ENCODE results near the gene ACAN. TPM values are rescaled to one million over a fixed set of nuclear protein-coding genes. Genes with fewer than 3 reads are reported as not detected.
A peak's percentile ranks its signal among the peaks of the same experiment; 100 is the strongest.

The ACAN gene
- total RNA-seq (10 to 100 TPM; 11.5 to 16.3 TPM), polyA plus RNA-seq (ENCODE audit: insufficient read length in 2 of 2) (10 to 100 TPM; 18.5 to 25.5 TPM)
- long read RNA-seq, donor 1, result 0 reads
- long read RNA-seq, donor 2, full-length matches to known transcripts, result 2 of 2 reads
- long read RNA-seq, donor 2, partial matches to known transcripts, result 0 of 2 reads
- long read RNA-seq, donor 2, other reads (novel, unspliced or antisense), result 0 of 2 reads
- long read RNA-seq, donor 3, partial matches to known transcripts, result 0 of 2 reads
- long read RNA-seq, donor 3, other reads (novel, unspliced or antisense), result 0 of 2 reads
- long read RNA-seq, donor 4, result 0 reads

DNA sequence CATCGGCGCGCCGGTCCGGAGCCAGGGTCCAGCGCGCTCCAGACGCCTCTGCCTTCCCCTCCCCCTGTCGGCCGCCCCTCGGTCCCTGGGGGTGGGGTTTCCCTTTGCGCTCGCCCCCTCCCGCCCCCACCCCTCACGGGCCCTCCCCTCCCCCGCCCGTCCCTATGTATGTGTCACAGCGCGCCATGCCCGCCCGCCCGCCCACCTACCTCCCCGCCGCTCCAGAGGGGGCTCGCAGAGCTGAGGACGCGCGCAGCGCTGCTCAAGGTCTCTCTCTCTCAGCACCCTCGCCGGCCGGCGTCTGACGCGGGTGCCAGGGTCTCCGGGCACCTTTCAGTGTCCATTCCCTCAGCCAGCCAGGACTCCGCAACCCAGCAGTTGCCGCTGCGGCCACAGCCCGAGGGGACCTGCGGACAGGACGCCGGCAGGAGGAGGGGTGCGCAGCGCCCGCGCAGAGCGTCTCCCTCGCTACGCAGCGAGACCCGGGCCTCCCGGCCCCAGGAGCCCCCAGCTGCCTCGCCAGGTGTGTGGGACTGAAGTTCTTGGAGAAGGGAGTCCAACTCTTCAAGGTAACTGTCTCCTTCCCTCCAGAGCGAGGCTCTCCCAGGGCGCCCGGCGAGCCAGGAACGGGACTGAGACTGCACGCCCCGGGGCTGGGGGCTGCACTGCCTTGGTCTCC, at the start of gene ACAN:
Gene ACAN (plus strand): TSS at position 196 of the 679 bp plus-strand sequence. CDS start 32,771 bp downstream, outside the sequence.
- Histone ChIP-seq H3K27me3 (ENCODE audit: control insufficient read depth, insufficient read depth, low read length) (peaks cover 32% of the 10 kb centered on the region), H3K36me3 (ENCODE audit: control insufficient read depth, insufficient read depth, low read length) (no peaks in the 10 kb centered on the region), H3K9me3 (ENCODE audit: control insufficient read depth, insufficient read depth, low read length) (no peaks in the 10 kb centered on the region), H3K4me1 (ENCODE audit: control insufficient read depth, insufficient read depth, low read length) (peaks cover 10% of the 10 kb centered on the region), H3K4me3 (ENCODE audit: low read depth, low read length) (peak within 1 kb of the TSS; percentile 37), H3K27ac (ENCODE audit: low read depth, low read length) (no peak within 1 kb of the TSS)
- DNase-seq (ENCODE audit: low read depth in 4 of 6, low spot score in 6 of 6), result peak in 3 of 6 donors; percentile 9 to 59 (median 54)
- 0% methylated on average over 43 of the region's 61 CpGs for WGBS (ENCODE audit: insufficient coverage)

GRCh38 chr15:88756521-88756920, 46.7 kb upstream of the ACAN start:
- Histone ChIP-seq H3K27ac (ENCODE audit: low read depth, low read length) (no peak overlapping the region), H3K9me3 (ENCODE audit: control insufficient read depth, insufficient read depth, low read length) (no peaks in the 10 kb centered on the region), H3K4me3 (ENCODE audit: low read depth, low read length) (no peak overlapping the region), H3K4me1 (ENCODE audit: control insufficient read depth, insufficient read depth, low read length) (no peaks in the 10 kb centered on the region), H3K27me3 (ENCODE audit: control insufficient read depth, insufficient read depth, low read length) (no peaks in the 10 kb centered on the region), H3K36me3 (ENCODE audit: control insufficient read depth, insufficient read depth, low read length) (no peaks in the 10 kb centered on the region)
- DNase-seq (ENCODE audit: low read depth in 4 of 6, low spot score in 6 of 6), result no peak
- 92% methylated on average over 4 of the region's 4 CpGs for WGBS (ENCODE audit: insufficient coverage)

GRCh38 chr15:88756921-88757320, 46.3 kb upstream of the ACAN start:
- H3K9me3 ChIP-seq (ENCODE audit: control insufficient read depth, insufficient read depth, low read length), result no peaks in the 10 kb centered on the region
- no peak overlapping the region for H3K27ac ChIP-seq (ENCODE audit: low read depth, low read length)
- H3K4me3 ChIP-seq (ENCODE audit: low read depth, low read length), result no peak overlapping the region
- H3K36me3 ChIP-seq (ENCODE audit: control insufficient read depth, insufficient read depth, low read length), result no peaks in the 10 kb centered on the region
- DNase-seq (ENCODE audit: low read depth in 4 of 6, low spot score in 6 of 6), result no peak
- no peaks in the 10 kb centered on the region for H3K27me3 ChIP-seq (ENCODE audit: control insufficient read depth, insufficient read depth, low read length)
- 86% methylated on average over 2 of the region's 3 CpGs for WGBS (ENCODE audit: insufficient coverage)
- no peaks in the 10 kb centered on the region for H3K4me1 ChIP-seq (ENCODE audit: control insufficient read depth, insufficient read depth, low read length)

GRCh38 chr15:88759872-88760271, 43.4 kb upstream of the ACAN start:
- Histone ChIP-seq H3K4me1 (ENCODE audit: control insufficient read depth, insufficient read depth, low read length) (no peaks in the 10 kb centered on the region), H3K27ac (ENCODE audit: low read depth, low read length) (no peak overlapping the region), H3K27me3 (ENCODE audit: control insufficient read depth, insufficient read depth, low read length) (no peaks in the 10 kb centered on the region), H3K9me3 (ENCODE audit: control insufficient read depth, insufficient read depth, low read length) (no peaks in the 10 kb centered on the region), H3K4me3 (ENCODE audit: low read depth, low read length) (no peak overlapping the region), H3K36me3 (ENCODE audit: control insufficient read depth, insufficient read depth, low read length) (no peaks in the 10 kb centered on the region)
- 38% methylated on average over 1 of the region's 1 CpG for WGBS (ENCODE audit: insufficient coverage)
- no peak for DNase-seq (ENCODE audit: low read depth in 4 of 6, low spot score in 6 of 6)

GRCh38 chr15:88764448-88764847, 38.8 kb upstream of the ACAN start:
- Histone ChIP-seq H3K4me3 (ENCODE audit: low read depth, low read length) (no peak overlapping the region), H3K9me3 (ENCODE audit: control insufficient read depth, insufficient read depth, low read length) (no peaks in the 10 kb centered on the region), H3K27me3 (ENCODE audit: control insufficient read depth, insufficient read depth, low read length) (peaks cover 4% of the 10 kb centered on the region), H3K27ac (ENCODE audit: low read depth, low read length) (no peak overlapping the region), H3K4me1 (ENCODE audit: control insufficient read depth, insufficient read depth, low read length) (peaks cover 7% of the 10 kb centered on the region), H3K36me3 (ENCODE audit: control insufficient read depth, insufficient read depth, low read length) (no peaks in the 10 kb centered on the region)
- DNase-seq (ENCODE audit: low read depth in 4 of 6, low spot score in 6 of 6), result no peak
- WGBS (ENCODE audit: insufficient coverage), result no CpG with 5 or more reads among the region's 1 CpG

GRCh38 chr15:88765212-88765611, 38.0 kb upstream of the ACAN start:
- no peaks in the 10 kb centered on the region for H3K36me3 ChIP-seq (ENCODE audit: control insufficient read depth, insufficient read depth, low read length)
- 100% methylated on average over 1 of the region's 2 CpGs for WGBS (ENCODE audit: insufficient coverage)
- H3K27me3 ChIP-seq (ENCODE audit: control insufficient read depth, insufficient read depth, low read length), result peaks cover 9% of the 10 kb centered on the region

GRCh38 chr15:88769161-88769971, 33.9 kb upstream of the ACAN start:
- peak; percentile 15 to 75 (median 22) for DNase-seq (ENCODE audit: low read depth in 4 of 6, low spot score in 6 of 6)
- WGBS (ENCODE audit: insufficient coverage), result 5% methylated on average over 36 of the region's 38 CpGs
- H3K4me3 ChIP-seq (ENCODE audit: low read depth, low read length), result no peak overlapping the region
- H3K27me3 ChIP-seq (ENCODE audit: control insufficient read depth, insufficient read depth, low read length), result peaks cover 9% of the 10 kb centered on the region
- H3K27ac ChIP-seq (ENCODE audit: low read depth, low read length), result peak overlapping the region; percentile 75
- peaks cover 12% of the 10 kb centered on the region for H3K4me1 ChIP-seq (ENCODE audit: control insufficient read depth, insufficient read depth, low read length)
- H3K9me3 ChIP-seq (ENCODE audit: control insufficient read depth, insufficient read depth, low read length), result no peaks in the 10 kb centered on the region
- H3K36me3 ChIP-seq (ENCODE audit: control insufficient read depth, insufficient read depth, low read length), result no peaks in the 10 kb centered on the region

More at GRCh38 chr15:88765212-88765611, 38.0 kb upstream of the ACAN start:
- DNase-seq (ENCODE audit: low read depth in 4 of 6, low spot score in 6 of 6), result no peak
- H3K4me1 ChIP-seq (ENCODE audit: control insufficient read depth, insufficient read depth, low read length), result peaks cover 12% of the 10 kb centered on the region
- H3K9me3 ChIP-seq (ENCODE audit: control insufficient read depth, insufficient read depth, low read length), result no peaks in the 10 kb centered on the region
- no peak overlapping the region for H3K4me3 ChIP-seq (ENCODE audit: low read depth, low read length)
- H3K27ac ChIP-seq (ENCODE audit: low read depth, low read length), result no peak overlapping the region

DNA sequence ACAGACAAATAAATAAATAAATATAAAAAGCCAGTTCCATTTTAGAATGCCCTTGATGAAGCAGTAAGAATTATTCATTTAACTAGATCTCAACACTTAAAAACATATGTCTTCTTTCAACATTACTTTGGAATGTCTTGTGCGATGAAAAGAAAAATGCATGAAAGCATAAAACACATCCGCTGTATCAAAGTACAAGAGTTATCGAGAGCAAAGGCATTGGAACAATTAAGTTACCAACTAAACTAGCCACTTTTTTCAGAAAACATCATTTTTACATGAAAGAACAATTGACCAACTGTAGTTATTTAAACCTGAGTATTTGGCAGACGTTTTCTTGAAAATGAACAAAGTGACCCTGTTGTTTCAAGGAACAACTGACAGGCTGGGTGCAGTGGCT, 27.5 kb upstream of the ACAN start:
- 100% methylated on average over 4 of the region's 4 CpGs for WGBS (ENCODE audit: insufficient coverage)
- H3K4me3 ChIP-seq (ENCODE audit: low read depth, low read length), result no peak overlapping the region

DNA sequence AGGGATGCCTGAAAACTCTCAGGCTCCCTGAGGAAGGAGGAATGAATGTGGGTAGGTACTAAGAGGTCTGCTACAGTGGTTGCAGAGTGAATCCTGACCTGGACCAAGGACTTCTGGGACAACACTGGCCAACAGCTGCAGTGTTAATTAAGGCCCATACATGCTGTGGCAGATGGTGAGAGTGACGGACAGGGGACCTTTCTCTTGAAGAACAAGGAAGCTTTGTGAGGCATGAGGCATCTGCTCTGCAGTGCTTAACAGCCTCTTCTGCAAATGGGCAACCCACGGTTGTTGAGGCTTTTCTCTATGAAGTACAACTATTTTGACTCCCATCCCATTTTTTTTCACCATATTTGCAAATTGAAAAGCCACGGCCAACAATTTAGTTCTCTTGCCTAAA, 26.6 kb upstream of the ACAN start:
- WGBS (ENCODE audit: insufficient coverage), result 44% methylated on average over 3 of the region's 3 CpGs
- Histone ChIP-seq H3K36me3 (ENCODE audit: control insufficient read depth, insufficient read depth, low read length) (no peaks in the 10 kb centered on the region), H3K27ac (ENCODE audit: low read depth, low read length) (no peak overlapping the region), H3K4me1 (ENCODE audit: control insufficient read depth, insufficient read depth, low read length) (peaks cover 4% of the 10 kb centered on the region), H3K27me3 (ENCODE audit: control insufficient read depth, insufficient read depth, low read length) (no peaks in the 10 kb centered on the region), H3K4me3 (ENCODE audit: low read depth, low read length) (no peak overlapping the region), H3K9me3 (ENCODE audit: control insufficient read depth, insufficient read depth, low read length) (peaks cover 2% of the 10 kb centered on the region)
- DNase-seq (ENCODE audit: low read depth in 4 of 6, low spot score in 6 of 6), result peak; percentile 7 to 74 (median 36)

More for the DNA sequence above, 27.5 kb upstream of the ACAN start:
- no peak for DNase-seq (ENCODE audit: low read depth in 4 of 6, low spot score in 6 of 6)
- H3K27ac ChIP-seq (ENCODE audit: low read depth, low read length), result no peak overlapping the region
- H3K4me1 ChIP-seq (ENCODE audit: control insufficient read depth, insufficient read depth, low read length), result peaks cover 4% of the 10 kb centered on the region
- H3K27me3 ChIP-seq (ENCODE audit: control insufficient read depth, insufficient read depth, low read length), result no peaks in the 10 kb centered on the region
- H3K36me3 ChIP-seq (ENCODE audit: control insufficient read depth, insufficient read depth, low read length), result no peaks in the 10 kb centered on the region
- H3K9me3 ChIP-seq (ENCODE audit: control insufficient read depth, insufficient read depth, low read length), result peaks cover 2% of the 10 kb centered on the region
